SHP77 (cell line): ENCODE results near the gene NPW.

Experiments
- DNase-seq, 2 experiments: peaks; one replicate each; lab custom pipeline; 2025; lab: John Stamatoyannopoulos, UW

Gene NPW

DNA sequence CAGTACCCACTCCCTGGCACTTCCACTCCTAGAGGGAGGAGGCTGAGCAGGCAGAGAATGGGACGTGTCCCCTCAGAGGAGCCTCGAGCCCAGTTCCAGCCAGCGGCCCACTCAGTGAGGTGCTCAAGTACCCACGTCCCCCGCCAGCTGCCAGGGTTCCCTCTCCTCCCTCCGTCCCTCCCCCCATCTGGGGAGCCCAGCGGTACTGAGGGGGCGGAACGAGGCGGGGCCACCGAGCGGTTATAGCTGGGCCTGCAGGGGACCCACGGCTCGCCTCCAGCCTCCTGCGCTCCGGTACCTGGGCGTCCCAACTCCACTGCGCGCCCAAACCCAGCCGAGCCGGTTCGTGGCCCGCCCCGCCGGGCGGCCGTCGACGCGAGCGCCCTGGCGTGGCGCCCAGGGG lies at the start of gene NPW:
Gene NPW (plus strand): TSS at position 268 of the 403 bp plus-strand sequence.
- no peak for DNase-seq

DNA sequence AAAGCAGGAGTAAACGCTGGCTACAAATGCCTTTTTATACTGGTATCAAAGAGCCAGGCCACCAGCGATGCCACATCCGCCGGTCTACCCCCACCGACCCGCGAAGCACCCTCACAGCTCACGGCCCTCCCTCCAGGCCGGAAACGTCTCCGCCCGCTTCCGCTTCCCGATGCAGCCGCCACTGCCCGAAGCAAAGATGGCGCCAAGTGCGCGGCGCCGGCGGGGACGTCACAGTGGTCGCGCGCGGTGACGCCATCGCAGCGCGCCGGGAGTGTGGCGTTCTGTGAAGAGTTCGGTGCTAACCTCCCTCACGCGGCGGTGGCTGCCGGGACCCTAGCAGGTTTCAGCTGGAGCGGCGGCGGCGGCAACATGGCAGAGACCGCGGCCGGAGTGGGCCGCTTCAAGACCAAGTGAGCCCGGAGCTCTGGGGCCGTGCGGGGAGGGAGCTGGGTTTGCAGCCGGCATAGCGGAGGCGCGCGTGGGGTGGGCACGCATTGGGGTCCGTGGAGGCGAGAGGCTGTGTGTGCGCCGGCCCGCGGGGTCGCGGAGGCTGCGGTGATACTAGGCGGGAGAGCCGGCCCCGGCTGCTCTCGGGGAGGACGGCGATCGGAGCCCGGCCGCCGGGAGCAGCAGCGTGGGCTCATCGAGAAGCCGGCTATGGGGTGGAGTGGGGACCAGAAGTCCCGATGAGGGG lies 47.6 kb upstream of the NPW start, which contains the start of gene TBL3:
Gene TBL3 (plus strand): TSS at position 258 of the 694 bp plus-strand sequence. CDS start 112 bp downstream, at position 370.
- DNase-seq = peak; percentile 83 to 90

DNA sequence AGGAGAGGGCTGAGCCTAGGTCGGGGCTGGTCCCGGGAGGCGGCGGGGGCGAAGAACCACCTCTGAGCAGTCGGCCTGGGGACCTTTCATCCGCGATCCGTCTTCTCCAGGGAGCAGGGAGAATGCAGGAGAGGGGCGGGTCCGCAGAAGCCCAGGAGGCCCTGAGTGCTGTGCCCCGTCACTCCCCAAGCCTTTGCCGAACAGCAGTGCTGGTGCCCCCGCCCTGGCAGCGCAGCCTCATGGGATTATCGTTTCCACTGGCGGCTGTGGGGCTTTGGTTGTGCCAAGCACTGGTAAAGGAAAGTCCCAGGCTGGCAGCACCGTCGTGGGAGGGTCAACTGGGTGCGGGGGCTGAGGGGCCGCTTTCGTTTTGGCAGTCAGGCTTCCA lies 47.1 kb upstream of the NPW start:
- DNase-seq = no peak

DNA sequence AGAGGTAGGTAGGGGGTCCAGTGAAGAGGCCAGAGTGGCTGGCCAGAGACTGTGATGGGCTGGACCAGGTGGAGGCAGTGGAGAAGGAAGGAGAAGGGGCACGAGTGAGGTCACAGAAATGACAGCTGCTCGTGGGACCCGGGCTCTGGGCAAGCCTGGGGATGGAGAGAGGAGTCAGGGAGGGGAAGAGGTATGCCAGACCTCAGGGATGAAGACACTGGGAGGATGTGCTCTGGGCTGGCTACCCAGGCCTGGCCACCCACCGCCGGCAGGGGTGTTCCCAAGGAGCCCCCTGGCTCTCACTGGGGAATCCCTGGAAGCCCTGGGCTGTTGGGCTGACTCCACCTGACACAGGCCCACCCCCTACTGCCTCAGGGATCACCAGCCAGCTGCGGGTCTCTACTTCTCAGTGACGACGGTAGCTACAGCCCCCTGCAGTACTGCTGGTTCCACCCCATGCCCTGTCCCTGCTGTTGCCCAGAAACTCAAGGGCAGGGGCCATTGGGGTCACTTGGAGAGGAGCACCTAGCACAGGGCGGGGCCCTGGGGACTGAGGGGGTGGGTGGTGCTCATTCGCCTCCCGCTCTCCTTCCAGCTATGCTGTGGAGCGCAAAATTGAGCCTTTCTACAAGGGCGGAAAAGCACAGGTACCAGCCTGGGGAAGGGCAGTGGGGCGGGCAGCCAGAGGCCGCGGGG lies 46.0 kb upstream of the NPW start:
- no peak for DNase-seq

DNA sequence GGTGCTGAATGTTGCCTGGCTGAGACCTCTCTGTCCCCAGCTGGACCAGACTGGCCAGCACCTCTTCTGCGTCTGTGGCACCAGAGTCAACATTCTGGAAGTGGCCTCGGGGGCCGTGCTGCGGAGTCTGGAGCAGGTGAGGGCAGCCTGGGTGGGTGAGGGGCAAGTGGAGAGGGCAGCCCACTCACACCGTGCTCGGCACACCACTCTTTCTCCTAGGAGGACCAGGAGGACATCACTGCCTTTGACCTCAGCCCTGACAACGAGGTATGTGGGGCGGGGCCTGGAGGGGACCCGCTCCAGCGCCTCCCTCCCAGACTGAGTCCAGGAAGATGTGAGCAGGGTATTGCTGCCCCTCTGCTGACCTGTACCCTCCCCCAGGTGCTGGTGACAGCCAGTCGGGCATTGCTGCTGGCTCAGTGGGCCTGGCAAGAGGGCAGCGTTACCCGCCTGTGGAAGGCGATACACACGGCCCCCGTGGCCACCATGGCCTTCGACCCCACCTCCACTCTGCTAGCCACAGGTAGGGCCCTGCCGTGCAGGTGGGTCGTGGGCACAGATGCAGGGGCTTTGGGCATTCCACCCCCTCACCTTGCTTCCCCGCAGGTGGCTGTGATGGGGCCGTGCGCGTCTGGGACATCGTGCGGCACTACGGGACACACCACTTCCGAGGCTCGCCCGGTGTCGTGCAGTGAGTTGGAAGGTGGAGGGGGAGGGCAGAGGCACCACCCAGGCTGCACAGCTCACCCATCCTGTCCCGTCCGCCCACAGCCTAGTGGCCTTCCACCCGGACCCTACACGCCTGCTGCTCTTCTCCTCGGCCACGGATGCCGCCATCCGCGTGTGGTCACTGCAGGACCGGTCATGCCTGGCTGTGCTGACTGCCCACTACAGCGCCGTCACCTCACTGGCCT lies 45.2 kb upstream of the NPW start:
- no peak for DNase-seq

DNA sequence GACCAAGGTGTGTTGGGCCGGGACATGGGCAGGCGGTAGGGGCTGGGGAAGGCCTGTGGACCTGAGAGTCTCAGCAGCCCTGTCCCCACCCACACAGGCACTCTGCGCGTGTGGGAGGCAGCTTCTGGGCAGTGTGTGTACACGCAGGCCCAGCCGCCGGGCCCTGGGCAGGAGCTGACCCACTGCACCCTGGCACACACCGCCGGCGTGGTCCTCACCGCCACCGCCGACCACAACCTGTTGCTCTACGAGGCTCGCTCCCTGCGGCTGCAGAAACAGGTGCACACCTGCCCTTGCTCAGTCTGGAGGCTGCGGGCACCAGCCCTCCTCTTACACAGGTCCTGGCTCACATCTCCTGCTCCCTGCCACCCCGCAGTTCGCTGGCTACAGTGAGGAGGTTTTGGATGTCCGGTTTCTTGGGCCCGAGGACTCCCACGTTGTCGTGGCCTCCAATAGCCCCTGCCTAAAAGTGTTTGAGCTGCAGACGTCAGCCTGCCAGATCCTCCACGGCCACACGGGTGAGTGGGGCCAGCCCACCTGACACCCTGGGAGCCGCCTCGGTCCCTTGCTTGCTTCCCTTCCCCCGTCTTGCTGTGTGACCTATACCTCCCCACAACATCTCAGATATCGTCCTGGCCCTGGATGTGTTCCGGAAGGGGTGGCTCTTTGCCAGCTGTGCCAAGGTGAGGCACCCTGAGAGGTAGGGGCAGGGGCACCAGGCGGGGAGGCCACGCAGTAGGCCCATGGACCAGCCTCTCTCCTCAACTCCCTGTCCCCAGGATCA lies 44.0 kb upstream of the NPW start:
- no peak for DNase-seq

DNA sequence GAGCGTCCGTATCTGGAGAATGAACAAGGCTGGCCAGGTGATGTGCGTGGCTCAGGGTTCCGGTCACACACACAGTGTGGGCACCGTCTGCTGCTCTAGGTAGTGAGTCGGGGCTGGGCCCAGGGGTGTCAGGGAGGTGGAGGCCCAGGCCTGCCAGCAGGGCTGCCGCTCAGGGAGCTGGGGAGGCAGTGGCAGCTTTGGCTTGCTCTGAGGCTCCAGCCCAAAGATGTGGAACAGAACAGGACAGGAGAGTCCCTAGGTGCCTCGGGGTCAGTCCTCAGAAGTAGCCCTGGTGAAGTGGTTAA lies 43.4 kb upstream of the NPW start:
- no peak for DNase-seq

DNA sequence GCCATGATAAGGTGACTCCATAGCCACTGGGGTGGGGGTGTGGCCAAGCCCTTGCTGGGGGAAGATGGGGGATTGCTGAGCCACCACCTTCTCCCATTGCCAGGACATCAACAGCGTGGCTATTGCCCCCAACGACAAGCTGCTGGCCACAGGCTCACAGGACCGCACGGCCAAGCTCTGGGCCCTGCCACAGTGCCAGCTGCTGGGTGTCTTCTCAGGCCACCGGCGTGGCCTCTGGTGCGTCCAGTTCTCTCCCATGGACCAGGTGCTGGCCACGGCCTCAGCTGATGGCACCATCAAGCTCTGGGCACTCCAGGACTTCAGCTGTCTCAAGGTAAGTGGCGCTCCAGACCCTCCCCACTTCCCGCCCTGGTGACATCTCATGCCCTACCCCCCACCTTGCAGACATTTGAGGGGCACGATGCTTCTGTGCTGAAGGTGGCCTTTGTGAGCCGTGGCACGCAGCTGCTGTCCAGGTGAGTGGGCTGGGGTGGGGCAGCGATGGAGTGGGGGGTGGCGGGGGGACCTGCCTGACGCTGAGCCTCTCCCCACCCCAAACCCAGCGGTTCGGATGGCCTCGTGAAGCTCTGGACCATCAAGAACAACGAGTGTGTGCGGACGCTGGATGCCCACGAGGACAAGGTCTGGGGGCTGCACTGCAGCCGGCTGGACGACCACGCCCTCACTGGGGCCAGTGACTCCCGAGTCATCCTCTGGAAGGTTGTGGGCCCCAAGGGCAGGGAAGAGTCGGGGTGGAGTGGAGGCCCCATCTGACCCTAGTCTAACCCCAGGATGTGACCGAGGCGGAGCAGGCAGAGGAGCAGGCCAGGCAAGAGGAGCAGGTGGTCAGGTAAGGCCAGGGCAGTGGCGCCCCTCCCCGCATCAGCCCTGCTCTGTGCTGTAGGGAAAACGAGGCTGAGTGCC lies 42.4 kb upstream of the NPW start:
- no peak for DNase-seq

DNA sequence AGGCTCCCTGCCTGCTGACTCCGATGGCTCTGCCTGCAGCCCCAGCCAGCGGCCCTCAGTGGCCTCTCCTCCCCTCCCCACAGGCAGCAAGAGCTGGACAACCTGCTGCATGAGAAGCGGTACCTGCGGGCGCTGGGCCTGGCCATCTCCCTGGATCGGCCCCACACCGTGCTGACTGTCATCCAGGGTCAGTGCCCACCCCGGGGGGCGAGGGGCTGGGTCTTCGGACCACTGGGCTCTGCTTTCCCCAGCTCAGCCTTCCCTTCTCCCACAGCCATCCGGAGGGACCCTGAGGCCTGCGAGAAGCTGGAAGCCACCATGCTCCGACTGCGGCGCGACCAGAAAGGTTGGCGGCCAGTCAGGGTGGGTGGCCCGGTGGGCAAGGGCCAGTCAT lies 41.7 kb upstream of the NPW start:
- no peak for DNase-seq

DNA sequence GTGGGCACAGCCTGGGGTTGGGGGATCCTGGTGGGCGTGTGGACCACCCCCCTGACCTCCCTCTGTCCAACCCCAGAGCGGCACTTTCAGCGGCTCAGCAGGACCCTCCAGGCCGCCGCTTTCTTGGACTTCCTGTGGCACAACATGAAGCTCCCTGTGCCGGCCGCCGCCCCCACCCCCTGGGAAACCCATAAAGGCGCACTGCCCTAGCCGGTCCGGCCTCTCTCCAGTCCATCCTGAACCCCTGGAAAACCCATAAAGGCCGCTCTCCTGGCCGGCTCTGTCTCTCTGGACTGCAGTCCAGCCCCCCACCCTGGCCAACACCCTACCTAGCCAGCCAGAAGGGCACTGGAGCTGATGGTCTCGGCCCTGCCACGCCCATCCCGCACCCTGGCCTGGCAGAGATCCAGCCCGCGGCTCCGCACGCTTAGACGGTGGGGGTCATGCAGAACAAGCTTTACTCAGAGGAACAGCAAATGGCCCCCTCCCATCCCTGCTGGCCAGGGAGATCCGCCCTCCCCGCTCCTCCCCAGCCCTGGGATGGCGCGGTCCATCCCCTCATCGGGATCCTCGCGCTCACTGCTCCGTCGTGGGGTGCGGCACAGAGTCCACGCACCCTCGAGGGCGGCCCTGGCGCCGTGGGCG lies 41.0 kb upstream of the NPW start:
- no peak for DNase-seq

DNA sequence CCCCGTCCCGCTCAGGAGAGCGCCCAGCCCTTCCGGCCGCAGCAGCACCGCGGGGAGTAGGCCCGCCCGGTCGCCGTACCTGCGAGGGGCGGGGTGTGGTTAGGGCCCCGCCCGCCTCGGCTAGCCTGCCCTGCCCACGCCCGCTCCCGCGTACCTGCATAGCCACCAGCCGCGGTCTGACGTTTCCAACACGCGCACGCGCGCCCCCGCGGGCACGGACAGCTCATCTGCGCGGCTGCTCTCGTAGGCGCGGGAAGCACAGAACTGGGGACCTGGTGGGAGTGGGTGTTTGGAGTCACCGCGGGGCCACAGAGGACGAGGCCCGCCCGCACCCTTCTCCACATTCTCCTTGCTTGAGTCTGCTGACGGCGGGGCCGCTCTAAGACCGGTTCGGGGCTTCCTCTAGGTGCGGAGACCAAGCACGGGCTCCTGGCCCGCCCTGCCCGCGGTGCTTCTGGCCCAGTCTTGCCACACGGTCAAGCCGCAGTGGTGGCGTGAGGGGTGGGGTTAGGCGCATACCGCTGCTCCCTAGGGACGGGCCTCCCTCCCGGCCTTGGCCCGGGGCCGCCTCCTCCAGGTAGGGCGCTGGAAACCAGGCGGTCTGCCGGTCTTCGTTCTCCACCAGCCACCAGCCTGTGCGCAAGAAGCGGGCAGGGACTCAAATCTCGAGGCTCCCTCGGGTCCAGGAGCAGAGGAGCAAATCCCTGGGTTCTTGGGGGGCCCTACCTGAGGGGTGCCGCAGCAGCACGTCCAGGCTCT lies 40.1 kb upstream of the NPW start:
- DNase-seq = no peak

DNA sequence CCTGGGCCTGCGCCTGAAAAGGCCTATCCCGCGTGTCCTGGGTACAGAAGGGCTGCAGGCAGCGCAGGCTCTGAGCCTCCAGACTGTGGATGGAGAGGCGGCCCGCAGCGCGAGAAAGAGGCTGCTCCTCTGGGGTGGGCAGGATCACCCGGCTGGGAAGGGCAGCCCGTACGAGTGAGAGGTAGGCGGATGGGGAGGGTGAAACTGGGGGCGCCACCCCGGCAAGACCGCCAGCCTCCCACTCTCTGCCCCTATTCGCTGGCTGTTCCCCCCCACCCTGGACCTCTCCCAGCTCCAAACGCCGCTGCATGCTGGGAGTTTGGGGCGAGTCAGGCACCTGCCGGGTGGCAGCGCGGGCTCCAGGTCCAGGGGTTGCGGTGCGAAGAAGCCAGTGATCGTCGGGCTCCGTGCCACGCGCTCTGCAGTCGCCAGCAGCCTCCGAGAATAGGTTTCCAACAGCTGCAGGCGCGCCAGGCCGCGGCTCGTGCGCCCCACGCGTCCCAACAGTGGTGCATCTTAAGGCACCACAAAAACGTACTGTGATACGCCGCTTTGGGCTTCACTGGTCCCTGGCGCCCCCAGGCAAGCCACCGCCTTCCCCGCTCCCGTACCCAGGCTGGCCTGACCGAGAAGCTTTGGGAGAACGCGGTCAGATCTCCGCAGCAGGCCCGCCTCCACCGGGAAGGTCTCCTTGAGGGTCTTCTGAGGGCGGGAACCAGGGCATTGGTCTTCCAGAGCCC lies 39.4 kb upstream of the NPW start:
- no peak for DNase-seq

DNA sequence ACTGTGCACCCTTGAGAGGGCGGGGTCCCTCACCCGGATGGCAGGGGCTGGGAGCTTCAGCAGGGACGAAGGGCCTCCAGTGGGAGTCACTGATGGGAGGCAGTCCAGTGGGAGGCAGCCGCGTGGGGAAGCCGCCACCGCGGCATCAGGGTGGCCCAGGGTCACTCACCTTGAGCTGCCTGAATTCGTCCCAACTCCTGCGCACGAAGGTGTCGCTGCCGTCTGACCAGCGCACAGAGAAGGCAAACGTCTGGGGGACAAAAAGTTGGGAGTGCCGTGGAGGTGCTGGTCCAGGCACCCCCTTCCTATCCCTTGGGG lies 38.9 kb upstream of the NPW start:
- DNase-seq = no peak

DNA sequence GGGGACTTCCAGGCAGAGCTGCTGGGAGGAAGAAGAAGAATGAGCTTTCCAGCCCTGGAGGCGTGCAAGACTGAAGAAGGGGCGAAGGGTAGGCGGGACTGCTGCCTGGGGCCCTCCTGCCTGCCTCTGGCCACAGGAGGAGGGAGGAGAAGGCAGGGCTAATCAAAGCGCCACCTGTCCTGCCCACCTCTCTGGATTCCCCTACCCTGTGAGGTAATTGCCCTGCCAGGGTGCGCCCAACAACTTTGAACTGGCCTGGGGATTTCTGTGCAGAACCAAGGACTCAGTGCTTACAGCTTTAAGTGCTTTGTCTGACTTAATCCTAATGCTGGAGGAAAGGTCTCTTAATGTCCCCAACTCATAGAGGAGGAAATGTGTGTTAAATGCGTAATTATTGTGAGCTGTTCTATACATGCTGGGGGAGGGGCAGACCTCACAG lies 38.2 kb upstream of the NPW start, which contains the start of gene NOXO1:
Gene NOXO1 (minus strand): TSS at position 72 of the 439 bp plus-strand sequence. CDS start 290 bp downstream, outside the sequence.
- no peak for DNase-seq

DNA sequence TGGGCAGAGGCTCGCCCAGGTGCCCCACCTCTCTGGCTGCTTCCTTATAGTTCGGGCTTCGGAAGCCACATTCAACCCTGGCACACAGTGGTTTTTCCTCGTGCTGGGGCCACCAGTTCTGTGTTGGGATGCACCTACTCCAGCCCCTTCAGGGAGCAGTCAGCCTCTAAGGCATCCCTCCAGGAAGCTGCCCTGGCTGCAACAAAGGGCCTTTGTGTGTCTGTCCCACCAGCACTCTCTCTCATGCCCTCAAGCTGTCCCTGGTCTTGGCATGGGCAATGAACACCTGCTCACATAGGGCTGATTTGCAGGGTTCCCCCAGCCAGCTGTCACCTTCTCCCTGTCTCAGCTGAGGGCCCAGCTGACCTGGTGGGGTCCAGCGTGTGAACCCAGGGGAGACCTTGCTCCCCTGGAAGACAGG lies 37.6 kb upstream of the NPW start:
- no peak for DNase-seq

DNA sequence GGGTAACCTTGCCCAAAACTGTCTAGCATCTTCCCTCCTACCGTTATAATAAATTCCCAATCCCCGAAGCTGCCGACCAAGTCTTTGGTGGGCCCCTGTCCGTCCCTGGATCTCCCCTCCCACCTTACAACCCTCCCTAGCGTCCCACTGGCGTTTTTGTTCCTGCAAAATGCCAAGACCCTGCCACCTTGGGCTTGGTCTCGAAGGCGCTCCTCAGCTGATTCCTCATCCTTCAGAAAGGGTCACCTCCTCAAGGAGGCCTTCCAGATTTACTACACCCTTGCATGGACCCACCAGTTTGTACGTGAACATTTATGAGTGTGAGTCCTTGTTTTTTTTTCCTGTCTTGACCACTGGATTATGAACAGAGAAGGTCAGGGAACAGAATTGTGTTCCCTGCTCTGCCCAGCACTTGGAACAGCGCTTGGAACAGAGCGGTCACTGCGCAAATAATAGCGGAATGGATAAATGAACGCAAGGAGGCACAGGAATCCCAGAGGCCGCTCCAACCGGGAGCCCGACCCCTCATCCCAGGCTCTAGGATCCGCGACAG lies 36.5 kb upstream of the NPW start:
- DNase-seq = no peak

DNA sequence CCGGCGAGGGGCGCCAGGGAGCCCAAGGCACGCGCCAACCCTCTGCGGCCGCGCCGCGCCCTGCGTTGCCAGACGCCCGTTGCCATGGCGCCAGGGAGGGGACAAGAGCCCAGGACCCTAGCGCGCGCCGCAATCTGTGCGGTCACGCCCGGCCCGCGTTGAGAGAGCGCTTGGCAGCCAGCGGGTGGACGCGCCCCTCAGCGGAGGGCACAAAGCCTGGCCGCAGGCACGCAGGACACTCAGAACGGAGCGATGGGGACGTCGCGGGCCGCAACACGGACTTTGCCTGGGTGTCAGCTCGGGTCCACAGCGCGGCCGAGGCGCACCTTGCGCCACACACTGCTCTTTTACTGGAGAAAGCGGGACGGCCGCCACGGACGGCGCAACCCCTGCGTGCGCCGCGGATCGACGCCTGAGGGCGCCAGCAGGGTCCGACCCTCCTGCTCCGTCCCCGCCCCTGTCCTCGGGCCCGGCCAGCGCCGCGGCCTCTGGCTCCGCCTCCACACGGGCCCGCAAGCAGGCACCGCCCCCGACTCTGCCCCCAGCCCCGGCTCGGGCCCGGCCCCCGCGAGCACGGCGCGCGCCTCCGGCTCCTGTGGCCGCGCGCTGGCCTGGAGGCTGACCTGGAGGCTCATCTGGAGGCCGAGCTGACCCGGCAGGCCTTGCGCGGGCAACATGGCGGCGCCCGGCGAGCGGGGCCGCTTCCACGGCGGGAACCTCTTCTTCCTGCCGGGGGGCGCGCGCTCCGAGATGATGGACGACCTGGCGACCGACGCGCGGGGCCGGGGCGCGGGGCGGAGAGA lies 35.8 kb upstream of the NPW start, which contains the start of gene GFER:
Gene GFER (plus strand): TSS at position 650 of the 803 bp plus-strand sequence. CDS start 26 bp downstream, at position 676.
- DNase-seq = peak; percentile 87 to 90
